ENCODE data around the gene LHB.

Gene LHB

GRCh38 chr19:48977061-48977460, 39.8 kb downstream of the LHB start:
- no peak for DNase-seq (ENCODE audit: low read depth)
- no peak overlapping the region for H3K4me3 ChIP-seq (ENCODE audit: control insufficient read depth, low read depth, low read length)

GRCh38 chr19:48975947-48976847, 40.7 kb downstream of the LHB start:
- no peak for DNase-seq (ENCODE audit: low read depth)
- H3K4me3 ChIP-seq (ENCODE audit: control insufficient read depth, low read depth, low read length): no peak overlapping the region
- no peak for TF ChIP-seq CTCF (IDR thresholded peaks at IDR 0.05; ENCODE audit: control insufficient read depth, insufficient read depth, low read depth, low read length, missing control alignments)

More at GRCh38 chr19:48977061-48977460, 39.8 kb downstream of the LHB start:
- TF ChIP-seq CTCF (IDR thresholded peaks at IDR 0.05; ENCODE audit: control insufficient read depth, insufficient read depth, low read depth, low read length, missing control alignments): no peak

- H3K4me3 ChIP-seq (ENCODE audit: control insufficient read depth, low read depth, low read length): no peak overlapping the region
- no peak for DNase-seq (ENCODE audit: low read depth)
- peak; percentile 93 for TF ChIP-seq CTCF (IDR thresholded peaks at IDR 0.05; ENCODE audit: control insufficient read depth, insufficient read depth, low read depth, low read length, missing control alignments)
Measured at GRCh38 chr19:48970923-48971395, 45.9 kb downstream of the LHB start.

GRCh38 chr19:48970139-48970766, 46.6 kb downstream of the LHB start:
- no peak for DNase-seq (ENCODE audit: low read depth)
- H3K4me3 ChIP-seq (ENCODE audit: control insufficient read depth, low read depth, low read length): no peak overlapping the region
- no peak for TF ChIP-seq CTCF (IDR thresholded peaks at IDR 0.05; ENCODE audit: control insufficient read depth, insufficient read depth, low read depth, low read length, missing control alignments)

- no peak for TF ChIP-seq CTCF (IDR thresholded peaks at IDR 0.05; ENCODE audit: control insufficient read depth, insufficient read depth, low read depth, low read length, missing control alignments)
- no peak for DNase-seq (ENCODE audit: low read depth)
- no peak overlapping the region for H3K4me3 ChIP-seq (ENCODE audit: control insufficient read depth, low read depth, low read length)
Measured at GRCh38 chr19:48969276-48970138, 47.4 kb downstream of the LHB start.

GRCh38 chr19:48968813-48969218, 48.1 kb downstream of the LHB start:
- no peak overlapping the region for H3K4me3 ChIP-seq (ENCODE audit: control insufficient read depth, low read depth, low read length)
- no peak for DNase-seq (ENCODE audit: low read depth)
- no peak for TF ChIP-seq CTCF (IDR thresholded peaks at IDR 0.05; ENCODE audit: control insufficient read depth, insufficient read depth, low read depth, low read length, missing control alignments)
